ENCODE results near the gene TGM2.

The TGM2 gene

GRCh38 chr20:38164069-38164468 lies 1.0 kb downstream of the TGM2 start:
- Histone ChIP-seq H3K27ac (ENCODE audit: low read length) (no peak overlapping the region), H3K27me3 (ENCODE audit: insufficient read depth, low read length) (peaks cover 9% of the 10 kb centered on the region), H3K4me3 (ENCODE audit: low read length) (no peak overlapping the region), H3K36me3 (ENCODE audit: insufficient read depth, low read depth, low read length) (no peaks in the 10 kb centered on the region), H3K9ac (ENCODE audit: low read depth, low read length) (no peak overlapping the region), H3K4me1 (ENCODE audit: insufficient read depth, low read length) (no peaks in the 10 kb centered on the region), H3K9me3 (ENCODE audit: insufficient read depth, low read depth, low read length) (no peaks in the 10 kb centered on the region)

- peaks cover 9% of the 10 kb centered on the region for H3K27me3 ChIP-seq (ENCODE audit: insufficient read depth, low read length)
- H3K36me3 ChIP-seq (ENCODE audit: insufficient read depth, low read depth, low read length) = no peaks in the 10 kb centered on the region
- no peak overlapping the region for H3K4me3 ChIP-seq (ENCODE audit: low read length)
- H3K4me1 ChIP-seq (ENCODE audit: insufficient read depth, low read length) = no peaks in the 10 kb centered on the region
- no peak overlapping the region for H3K9ac ChIP-seq (ENCODE audit: low read depth, low read length)
- no peak overlapping the region for H3K27ac ChIP-seq (ENCODE audit: low read length)
- H3K9me3 ChIP-seq (ENCODE audit: insufficient read depth, low read depth, low read length) = no peaks in the 10 kb centered on the region
Measured at GRCh38 chr20:38162878-38163875, 1.9 kb downstream of the TGM2 start.

- Histone ChIP-seq H3K9me3 (ENCODE audit: insufficient read depth, low read depth, low read length) (no peaks in the 10 kb centered on the region), H3K4me3 (ENCODE audit: low read length) (no peak overlapping the region), H3K27me3 (ENCODE audit: insufficient read depth, low read length) (peaks cover 9% of the 10 kb centered on the region), H3K9ac (ENCODE audit: low read depth, low read length) (no peak overlapping the region), H3K36me3 (ENCODE audit: insufficient read depth, low read depth, low read length) (no peaks in the 10 kb centered on the region), H3K27ac (ENCODE audit: low read length) (no peak overlapping the region), H3K4me1 (ENCODE audit: insufficient read depth, low read length) (no peaks in the 10 kb centered on the region)
Measured at GRCh38 chr20:38162149-38162548, 2.9 kb downstream of the TGM2 start.

- Histone ChIP-seq H3K9me3 (ENCODE audit: insufficient read depth, low read depth, low read length) (no peaks in the 10 kb centered on the region), H3K4me3 (ENCODE audit: low read length) (no peak overlapping the region), H3K4me1 (ENCODE audit: insufficient read depth, low read length) (no peaks in the 10 kb centered on the region), H3K27me3 (ENCODE audit: insufficient read depth, low read length) (peaks cover 9% of the 10 kb centered on the region), H3K36me3 (ENCODE audit: insufficient read depth, low read depth, low read length) (no peaks in the 10 kb centered on the region), H3K27ac (ENCODE audit: low read length) (no peak overlapping the region), H3K9ac (ENCODE audit: low read depth, low read length) (no peak overlapping the region)
Measured at GRCh38 chr20:38161412-38161774, 3.7 kb downstream of the TGM2 start.

GRCh38 chr20:38159957-38160756 lies 4.9 kb downstream of the TGM2 start:
- no peak overlapping the region for H3K9ac ChIP-seq (ENCODE audit: low read depth, low read length)
- no peaks in the 10 kb centered on the region for H3K36me3 ChIP-seq (ENCODE audit: insufficient read depth, low read depth, low read length)
- H3K27ac ChIP-seq (ENCODE audit: low read length) = no peak overlapping the region
- H3K4me3 ChIP-seq (ENCODE audit: low read length) = no peak overlapping the region
- no peaks in the 10 kb centered on the region for H3K9me3 ChIP-seq (ENCODE audit: insufficient read depth, low read depth, low read length)
- peaks cover 9% of the 10 kb centered on the region for H3K27me3 ChIP-seq (ENCODE audit: insufficient read depth, low read length)
- no peaks in the 10 kb centered on the region for H3K4me1 ChIP-seq (ENCODE audit: insufficient read depth, low read length)

GRCh38 chr20:38159566-38159956 lies 5.5 kb downstream of the TGM2 start:
- no peak overlapping the region for H3K9ac ChIP-seq (ENCODE audit: low read depth, low read length)

GRCh38 chr20:38158701-38159351 lies 6.2 kb downstream of the TGM2 start:
- no peaks in the 10 kb centered on the region for H3K36me3 ChIP-seq (ENCODE audit: insufficient read depth, low read depth, low read length)
- H3K9me3 ChIP-seq (ENCODE audit: insufficient read depth, low read depth, low read length) = no peaks in the 10 kb centered on the region
- H3K4me3 ChIP-seq (ENCODE audit: low read length) = no peak overlapping the region
- no peak overlapping the region; the same call in 1 of the 2 replicates for H3K9ac ChIP-seq (ENCODE audit: low read depth, low read length)
- H3K27me3 ChIP-seq (ENCODE audit: insufficient read depth, low read length) = no peaks in the 10 kb centered on the region
- H3K4me1 ChIP-seq (ENCODE audit: insufficient read depth, low read length) = no peaks in the 10 kb centered on the region
- no peak overlapping the region for H3K27ac ChIP-seq (ENCODE audit: low read length)

More at GRCh38 chr20:38159566-38159956, 5.5 kb downstream of the TGM2 start:
- H3K27me3 ChIP-seq (ENCODE audit: insufficient read depth, low read length) = peaks cover 4% of the 10 kb centered on the region
- H3K27ac ChIP-seq (ENCODE audit: low read length) = no peak overlapping the region
- no peaks in the 10 kb centered on the region for H3K4me1 ChIP-seq (ENCODE audit: insufficient read depth, low read length)
- H3K36me3 ChIP-seq (ENCODE audit: insufficient read depth, low read depth, low read length) = no peaks in the 10 kb centered on the region
- H3K9me3 ChIP-seq (ENCODE audit: insufficient read depth, low read depth, low read length) = no peaks in the 10 kb centered on the region
- H3K4me3 ChIP-seq (ENCODE audit: low read length) = no peak overlapping the region

GRCh38 chr20:38157635-38158495 lies 7.2 kb downstream of the TGM2 start:
- Histone ChIP-seq H3K4me1 (ENCODE audit: insufficient read depth, low read length) (no peaks in the 10 kb centered on the region), H3K27me3 (ENCODE audit: insufficient read depth, low read length) (no peaks in the 10 kb centered on the region), H3K36me3 (ENCODE audit: insufficient read depth, low read depth, low read length) (no peaks in the 10 kb centered on the region), H3K27ac (ENCODE audit: low read length) (no peak overlapping the region), H3K9ac (ENCODE audit: low read depth, low read length) (no peak overlapping the region), H3K4me3 (ENCODE audit: low read length) (no peak overlapping the region), H3K9me3 (ENCODE audit: insufficient read depth, low read depth, low read length) (no peaks in the 10 kb centered on the region)

- H3K9me3 ChIP-seq (ENCODE audit: insufficient read depth, low read depth, low read length) = no peaks in the 10 kb centered on the region
- no peak overlapping the region for H3K4me3 ChIP-seq (ENCODE audit: low read length)
- H3K27ac ChIP-seq (ENCODE audit: low read length) = no peak overlapping the region
- no peaks in the 10 kb centered on the region for H3K36me3 ChIP-seq (ENCODE audit: insufficient read depth, low read depth, low read length)
- H3K27me3 ChIP-seq (ENCODE audit: insufficient read depth, low read length) = no peaks in the 10 kb centered on the region
- no peak overlapping the region for H3K9ac ChIP-seq (ENCODE audit: low read depth, low read length)
- no peaks in the 10 kb centered on the region for H3K4me1 ChIP-seq (ENCODE audit: insufficient read depth, low read length)
Measured at GRCh38 chr20:38156888-38157634, 8.0 kb downstream of the TGM2 start.

- H3K9me3 ChIP-seq (ENCODE audit: insufficient read depth, low read depth, low read length) = no peaks in the 10 kb centered on the region
- H3K4me1 ChIP-seq (ENCODE audit: insufficient read depth, low read length) = no peaks in the 10 kb centered on the region
- no peak overlapping the region for H3K27ac ChIP-seq (ENCODE audit: low read length)
- H3K9ac ChIP-seq (ENCODE audit: low read depth, low read length) = no peak overlapping the region
- H3K27me3 ChIP-seq (ENCODE audit: insufficient read depth, low read length) = no peaks in the 10 kb centered on the region
- H3K36me3 ChIP-seq (ENCODE audit: insufficient read depth, low read depth, low read length) = no peaks in the 10 kb centered on the region
- H3K4me3 ChIP-seq (ENCODE audit: low read length) = no peak overlapping the region
Measured at GRCh38 chr20:38156280-38156679, 8.8 kb downstream of the TGM2 start.
